Parietal lobe (tissue), 2 donors: ENCODE results near the gene ANAPC2. TPM values are rescaled to one million over a fixed set of nuclear protein-coding genes. Genes with fewer than 3 reads are reported as not detected.

Experiments used
- small RNA-seq: library from RNA; depleted of rRNA; stranded (forward); fragments of <200 nt; gene quantifications from one replicate; pipeline ENCODE3, GENCODE V24; 2014; ENCODE audit warnings: low replicate concordance
- total RNA-seq: library from RNA; depleted of rRNA; stranded (reverse); fragments of >200 nt; gene quantifications from one replicate; pipeline ENCODE4 v1.2.3, GENCODE V29; 2014

Gene ANAPC2, protein sequence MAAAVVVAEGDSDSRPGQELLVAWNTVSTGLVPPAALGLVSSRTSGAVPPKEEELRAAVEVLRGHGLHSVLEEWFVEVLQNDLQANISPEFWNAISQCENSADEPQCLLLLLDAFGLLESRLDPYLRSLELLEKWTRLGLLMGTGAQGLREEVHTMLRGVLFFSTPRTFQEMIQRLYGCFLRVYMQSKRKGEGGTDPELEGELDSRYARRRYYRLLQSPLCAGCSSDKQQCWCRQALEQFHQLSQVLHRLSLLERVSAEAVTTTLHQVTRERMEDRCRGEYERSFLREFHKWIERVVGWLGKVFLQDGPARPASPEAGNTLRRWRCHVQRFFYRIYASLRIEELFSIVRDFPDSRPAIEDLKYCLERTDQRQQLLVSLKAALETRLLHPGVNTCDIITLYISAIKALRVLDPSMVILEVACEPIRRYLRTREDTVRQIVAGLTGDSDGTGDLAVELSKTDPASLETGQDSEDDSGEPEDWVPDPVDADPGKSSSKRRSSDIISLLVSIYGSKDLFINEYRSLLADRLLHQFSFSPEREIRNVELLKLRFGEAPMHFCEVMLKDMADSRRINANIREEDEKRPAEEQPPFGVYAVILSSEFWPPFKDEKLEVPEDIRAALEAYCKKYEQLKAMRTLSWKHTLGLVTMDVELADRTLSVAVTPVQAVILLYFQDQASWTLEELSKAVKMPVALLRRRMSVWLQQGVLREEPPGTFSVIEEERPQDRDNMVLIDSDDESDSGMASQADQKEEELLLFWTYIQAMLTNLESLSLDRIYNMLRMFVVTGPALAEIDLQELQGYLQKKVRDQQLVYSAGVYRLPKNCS
- total RNA-seq = 39.1 TPM

DNA sequence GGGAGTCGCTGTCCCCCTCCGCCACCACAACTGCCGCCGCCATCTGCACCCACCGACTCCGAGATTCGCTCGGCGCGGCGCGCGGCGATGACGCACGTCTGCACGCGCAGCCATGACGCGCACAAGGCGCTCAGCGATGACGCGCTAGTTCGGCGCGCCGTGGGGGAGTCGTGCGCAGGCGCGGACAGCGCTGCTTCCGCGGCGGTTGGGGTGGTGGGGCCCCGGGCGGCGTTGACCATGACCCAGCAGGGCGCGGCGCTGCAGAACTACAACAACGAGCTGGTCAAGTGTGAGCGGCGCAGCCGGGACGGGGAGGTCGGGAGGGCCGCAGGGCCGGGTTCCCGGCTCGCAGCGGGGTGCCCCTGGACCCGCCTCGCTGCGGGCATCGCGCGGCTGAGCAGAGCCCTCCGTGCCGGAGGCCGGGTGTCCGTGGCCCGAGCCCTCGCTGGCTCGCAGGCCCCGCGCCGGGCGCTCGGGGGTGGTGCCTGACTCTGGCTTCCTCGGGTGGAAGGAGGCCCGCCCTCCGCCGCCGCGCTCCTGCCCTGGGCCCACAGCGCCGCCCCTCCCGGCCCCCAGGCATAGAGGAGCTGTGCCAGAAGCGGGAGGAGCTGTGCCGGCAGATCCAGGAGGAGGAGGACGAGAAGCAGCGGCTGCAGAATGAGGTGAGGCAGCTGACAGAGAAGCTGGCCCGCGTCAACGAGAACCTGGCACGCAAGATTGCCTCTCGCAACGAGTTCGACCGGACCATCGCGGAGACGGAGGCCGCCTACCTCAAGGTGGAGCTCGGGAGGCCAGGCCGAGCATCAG is at the start of gene ANAPC2, which contains the start of gene SSNA1:
Gene ANAPC2 (minus strand): TSS at position 71 of the 807 bp plus-strand sequence. CDS start 28 bp downstream, at position 43.
Gene SSNA1 (plus strand): TSS at position 187 of the 807 bp plus-strand sequence. CDS start 51 bp downstream, at position 238.

DNA sequence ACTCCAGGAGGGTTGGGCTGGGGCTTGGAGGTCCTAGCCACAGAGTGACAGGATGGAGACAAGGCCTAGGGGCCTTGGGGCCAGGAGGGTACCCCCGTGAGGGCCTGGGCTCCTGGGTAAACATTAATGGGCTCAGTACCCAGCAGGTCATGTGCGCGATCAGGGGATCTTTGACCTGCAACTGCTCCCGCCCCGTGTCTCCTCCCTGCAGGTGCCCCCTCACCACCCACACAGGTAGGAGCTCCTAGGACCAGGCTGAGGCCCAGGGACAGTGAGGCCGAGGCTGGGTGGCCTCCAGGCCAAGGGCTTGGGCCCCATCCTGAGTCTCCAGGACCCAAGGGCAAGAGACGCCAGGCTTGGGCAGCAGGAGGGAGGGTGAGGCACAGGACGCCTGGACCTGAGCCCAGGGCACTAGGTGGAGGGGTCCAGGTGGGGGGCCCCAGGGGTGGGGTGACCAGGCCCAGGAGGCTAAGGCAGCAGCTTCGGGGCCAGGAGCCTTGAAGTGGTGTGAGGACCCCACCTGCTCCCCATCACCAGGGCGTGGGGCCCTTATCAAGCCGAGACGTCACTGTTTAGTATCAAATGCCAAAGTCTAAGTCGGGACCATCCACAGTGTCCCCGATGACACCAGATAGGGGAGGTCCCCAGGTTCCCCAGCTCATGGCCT is 42.5 kb upstream of the ANAPC2 start, which contains the start of gene SLC34A3:
Gene SLC34A3 (plus strand): TSS at position 197 of the 667 bp plus-strand sequence. CDS start 802 bp downstream, outside the sequence.

DNA sequence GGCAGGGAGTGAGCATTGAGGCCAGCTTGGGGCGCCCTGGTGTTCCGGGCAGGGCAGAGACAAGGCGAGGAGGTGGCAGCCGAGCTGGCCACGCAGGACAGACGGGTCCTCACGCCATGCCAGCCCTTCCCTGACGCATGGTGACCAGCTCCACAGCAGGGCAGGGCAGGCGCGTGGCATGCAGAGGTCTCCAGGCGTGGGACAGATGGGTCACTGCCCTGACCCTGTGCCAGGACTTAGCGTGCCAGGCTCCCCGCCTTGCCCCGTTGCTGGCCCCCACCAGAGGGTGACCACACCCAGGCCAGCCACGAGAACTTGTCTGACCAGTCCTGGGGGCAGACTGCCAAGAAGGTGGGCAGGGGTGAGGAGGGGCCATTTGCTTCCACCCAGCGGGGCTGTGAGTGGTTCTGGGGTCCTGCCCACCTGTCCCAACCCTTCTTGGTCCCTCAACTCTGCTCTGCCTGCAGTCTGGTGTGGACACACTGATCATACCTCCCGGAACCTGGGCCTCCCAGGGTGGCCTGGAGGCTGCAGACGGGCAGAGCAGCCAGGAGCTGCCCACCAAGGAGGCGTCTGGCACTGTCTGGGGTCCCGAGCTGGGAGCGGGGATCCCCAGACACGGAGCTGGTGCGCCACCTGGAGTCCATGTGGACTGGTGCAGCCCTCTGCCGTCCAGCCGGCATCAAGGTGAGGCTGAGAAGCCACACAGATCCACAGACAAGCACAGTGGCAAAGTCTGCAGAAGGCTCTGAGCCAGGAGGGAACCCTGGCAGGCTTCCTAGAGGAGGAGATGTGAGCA is 38.9 kb upstream of the ANAPC2 start, which contains the start of gene RNF224:
Gene RNF224 (plus strand): TSS at position 449 of the 799 bp plus-strand sequence. CDS start 834 bp downstream, outside the sequence.

DNA sequence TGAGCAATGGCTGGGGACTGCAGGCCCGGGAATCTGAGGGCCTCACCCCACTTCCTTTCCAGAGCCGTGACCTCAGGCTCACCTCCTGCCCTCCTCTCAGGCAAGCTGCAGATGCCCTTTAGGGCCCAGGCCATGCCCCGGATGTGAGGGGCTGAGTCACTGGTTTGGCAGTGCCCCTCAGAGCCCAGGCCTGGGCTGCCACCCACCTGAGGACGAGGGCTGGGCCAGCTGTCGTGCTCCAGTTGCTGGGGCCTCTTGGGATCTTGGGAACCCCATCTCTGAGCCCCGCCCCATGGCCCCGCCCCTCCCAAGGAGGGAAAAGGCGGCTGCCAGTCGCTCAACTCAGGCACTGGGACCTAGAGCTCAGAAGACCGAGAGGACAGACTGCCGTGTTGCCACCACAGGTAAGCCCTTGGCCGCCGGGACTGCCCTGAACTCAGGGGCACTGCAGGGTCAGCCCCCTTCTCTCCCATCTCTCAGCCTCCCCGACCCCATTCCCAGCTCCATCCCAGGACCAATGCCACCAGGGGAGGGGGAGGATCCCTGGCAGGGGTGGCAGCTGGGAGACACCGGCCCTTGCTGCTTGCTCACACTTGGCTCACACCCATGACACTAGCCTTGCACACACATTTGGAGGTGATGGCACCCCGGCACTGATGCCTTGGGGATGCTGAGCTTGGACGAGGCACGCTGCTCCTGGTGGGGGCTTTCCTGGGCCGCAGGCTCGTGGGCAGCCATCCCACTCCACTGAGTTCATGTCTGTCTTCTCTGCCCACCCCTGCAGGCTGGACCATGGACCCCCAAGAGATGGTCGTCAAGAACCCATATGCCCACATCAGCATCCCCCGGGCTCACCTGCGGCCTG is 36.7 kb upstream of the ANAPC2 start, which contains the start of gene CYSRT1:
Gene CYSRT1 (plus strand): TSS at position 345 of the 865 bp plus-strand sequence. CDS start 448 bp downstream, at position 793.

DNA sequence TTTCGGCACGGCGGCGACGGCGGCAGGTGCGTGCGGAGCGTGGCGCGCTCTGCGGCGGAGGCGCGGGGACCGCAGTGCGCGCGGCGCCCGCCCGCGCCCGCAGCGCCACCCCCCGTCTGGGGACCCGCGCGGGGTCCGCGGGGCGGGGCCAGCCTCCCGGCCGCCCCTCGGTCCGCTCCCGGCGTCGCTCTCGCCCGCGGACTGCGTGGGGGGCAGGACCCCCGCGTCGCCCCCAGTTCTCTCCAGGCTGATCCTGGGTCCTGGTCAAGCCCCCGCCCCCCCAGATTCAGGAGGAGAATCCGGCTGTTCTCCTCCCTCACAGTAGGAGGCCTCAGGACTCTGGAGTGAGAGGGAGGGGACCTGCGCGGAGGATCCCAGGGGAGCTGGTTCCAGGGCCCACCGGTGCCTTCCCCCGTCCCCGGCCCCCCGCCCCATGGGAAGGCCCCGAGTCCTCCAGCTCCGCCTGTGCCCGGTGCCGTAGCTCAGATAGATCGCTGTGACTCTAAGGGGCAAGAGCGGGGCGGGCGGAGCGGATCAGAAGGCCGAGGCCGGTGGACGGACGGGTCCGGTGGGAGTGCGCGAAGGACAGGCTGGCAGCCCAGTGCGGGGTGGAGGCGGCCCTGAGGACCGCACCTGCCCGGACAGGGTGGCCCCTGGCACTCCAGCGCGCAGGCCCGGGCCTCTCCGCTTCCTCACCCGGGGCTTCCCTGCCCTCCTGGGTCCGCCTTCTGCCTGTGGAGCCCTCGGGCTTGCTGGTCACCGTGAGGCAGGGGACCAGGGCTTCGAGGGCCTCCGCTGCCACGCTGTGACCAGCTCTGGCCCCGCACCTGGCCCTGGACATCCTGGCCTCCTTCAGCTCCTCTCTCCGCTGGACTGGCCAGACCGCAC is 34.1 kb upstream of the ANAPC2 start, which contains the start of gene RNF208:
Gene RNF208 (minus strand): TSS at position 51 of the 888 bp plus-strand sequence. CDS start 1,028 bp downstream, outside the sequence.

DNA sequence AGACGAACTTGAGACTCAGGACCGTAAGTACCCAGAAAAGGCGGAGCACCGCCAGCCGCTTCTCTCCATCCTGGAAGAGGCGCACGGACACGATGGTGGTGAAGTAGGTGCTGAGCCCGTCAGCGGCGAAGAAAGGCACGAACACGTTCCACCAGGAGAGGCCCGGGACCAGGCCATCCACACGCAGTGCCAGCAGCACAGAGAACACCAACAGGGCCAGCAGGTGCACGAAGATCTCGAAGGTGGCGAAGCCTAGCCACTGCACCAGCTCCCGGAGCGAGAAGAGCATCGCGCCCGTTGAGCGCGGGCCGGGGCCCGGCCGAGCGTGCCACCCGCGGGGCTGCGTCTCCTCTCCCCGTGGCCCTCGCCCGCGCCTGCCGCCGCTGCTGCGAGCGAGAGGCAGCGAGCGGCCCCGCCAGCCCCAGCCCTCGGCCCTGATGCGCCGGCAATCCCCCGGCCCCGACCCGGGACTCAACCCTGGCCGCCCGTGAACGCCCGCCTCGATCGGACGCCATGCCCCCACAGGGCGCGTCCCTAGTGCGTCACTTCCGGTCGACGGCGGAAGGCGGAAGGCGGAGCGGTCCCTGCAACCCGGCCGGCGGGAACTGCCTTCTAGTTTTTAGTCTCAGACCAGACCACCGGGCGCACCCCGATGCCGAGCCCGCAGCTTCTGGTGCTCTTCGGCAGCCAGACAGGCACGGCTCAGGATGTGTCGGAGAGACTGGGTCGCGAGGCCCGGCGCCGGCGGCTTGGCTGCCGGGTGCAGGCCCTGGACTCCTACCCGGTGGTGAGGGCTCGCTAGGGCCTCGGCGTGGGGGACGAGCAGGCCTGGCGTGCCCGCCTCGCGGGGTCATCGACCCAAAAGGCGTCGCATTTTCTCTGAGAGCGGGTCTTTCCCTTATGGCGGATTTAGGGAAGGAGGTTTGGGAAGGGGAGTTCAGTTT is 17.0 kb upstream of the ANAPC2 start, which contains the start of the genes NDOR1 and TMEM203:
Gene NDOR1 (plus strand): TSS at position 575 of the 944 bp plus-strand sequence. CDS start 78 bp downstream, at position 653.
Gene TMEM203 (minus strand): TSS at position 523 of the 944 bp plus-strand sequence. CDS start 234 bp downstream, at position 289.

DNA sequence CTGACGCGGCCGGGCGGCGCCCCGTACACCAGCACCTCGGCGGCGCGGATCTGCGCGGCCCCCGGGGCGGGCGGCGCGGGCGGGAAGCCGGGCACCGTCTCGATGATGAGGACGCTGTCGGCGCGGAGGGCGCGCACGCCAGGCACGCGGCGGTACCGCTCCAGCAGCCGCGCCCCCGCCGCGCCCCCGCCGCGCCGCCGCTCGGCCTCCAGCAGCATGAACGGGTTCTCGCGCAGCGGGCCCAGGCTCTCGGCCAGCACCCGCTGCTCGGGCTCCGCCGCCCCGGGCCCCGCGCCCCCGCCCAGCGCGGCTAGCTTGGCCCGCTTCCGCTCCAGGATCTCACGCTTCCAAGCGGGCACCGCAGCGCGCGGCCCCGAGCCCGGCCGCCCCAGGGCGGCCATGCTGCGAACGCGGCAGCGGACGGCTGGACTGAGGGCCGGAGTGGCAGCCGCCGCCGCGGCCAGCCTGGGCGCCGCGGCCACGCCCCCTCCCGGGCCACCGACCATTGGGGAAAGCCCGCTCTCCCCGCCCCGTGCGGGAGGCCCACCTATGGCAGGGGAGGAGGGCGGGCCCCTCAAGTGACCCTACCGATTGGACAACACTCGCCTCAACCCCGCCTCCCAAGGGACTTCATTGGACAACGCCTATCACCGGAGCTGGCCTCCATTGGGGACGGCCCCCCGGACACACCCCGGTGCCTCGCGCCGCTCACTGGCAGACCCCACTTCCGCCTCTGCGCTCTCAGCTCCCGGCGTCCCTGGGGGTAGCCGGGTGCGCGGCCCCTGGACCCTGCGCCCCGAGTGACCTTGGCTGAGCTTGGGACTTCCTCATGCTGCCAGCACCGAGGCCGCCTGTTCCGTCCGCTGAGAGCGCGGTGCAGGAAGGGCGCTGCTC is 12.2 kb upstream of the ANAPC2 start, which contains the start of gene TPRN:
Gene TPRN (minus strand): TSS at position 431 of the 894 bp plus-strand sequence. CDS start 30 bp downstream, at position 401.

DNA sequence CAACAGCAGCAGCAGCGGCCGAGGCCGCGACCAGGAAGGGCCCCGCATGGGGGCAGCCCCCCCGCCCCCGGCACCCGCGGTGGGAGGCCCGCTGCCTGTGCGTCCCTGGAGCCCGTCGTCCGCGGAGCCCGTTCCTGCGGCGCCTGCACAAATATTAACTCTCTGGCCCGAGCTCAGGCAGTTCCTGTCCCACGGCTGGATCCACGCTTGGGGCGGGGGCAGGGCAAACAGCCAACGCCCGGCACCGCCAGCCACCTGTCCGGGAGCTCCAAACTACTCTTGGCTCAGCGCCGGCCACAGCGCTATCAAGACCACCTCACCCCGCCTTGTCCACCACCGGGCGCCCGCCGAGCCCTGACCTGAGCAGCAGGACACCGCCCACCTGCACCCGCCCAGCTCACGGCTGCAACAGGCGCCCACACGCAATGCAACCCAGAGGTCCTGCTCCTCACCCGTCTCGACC is 18.4 kb downstream of the ANAPC2 start, which contains the start of gene LRRC26:
Gene LRRC26 (minus strand): TSS at position 156 of the 463 bp plus-strand sequence. CDS start 108 bp downstream, at position 48.

DNA sequence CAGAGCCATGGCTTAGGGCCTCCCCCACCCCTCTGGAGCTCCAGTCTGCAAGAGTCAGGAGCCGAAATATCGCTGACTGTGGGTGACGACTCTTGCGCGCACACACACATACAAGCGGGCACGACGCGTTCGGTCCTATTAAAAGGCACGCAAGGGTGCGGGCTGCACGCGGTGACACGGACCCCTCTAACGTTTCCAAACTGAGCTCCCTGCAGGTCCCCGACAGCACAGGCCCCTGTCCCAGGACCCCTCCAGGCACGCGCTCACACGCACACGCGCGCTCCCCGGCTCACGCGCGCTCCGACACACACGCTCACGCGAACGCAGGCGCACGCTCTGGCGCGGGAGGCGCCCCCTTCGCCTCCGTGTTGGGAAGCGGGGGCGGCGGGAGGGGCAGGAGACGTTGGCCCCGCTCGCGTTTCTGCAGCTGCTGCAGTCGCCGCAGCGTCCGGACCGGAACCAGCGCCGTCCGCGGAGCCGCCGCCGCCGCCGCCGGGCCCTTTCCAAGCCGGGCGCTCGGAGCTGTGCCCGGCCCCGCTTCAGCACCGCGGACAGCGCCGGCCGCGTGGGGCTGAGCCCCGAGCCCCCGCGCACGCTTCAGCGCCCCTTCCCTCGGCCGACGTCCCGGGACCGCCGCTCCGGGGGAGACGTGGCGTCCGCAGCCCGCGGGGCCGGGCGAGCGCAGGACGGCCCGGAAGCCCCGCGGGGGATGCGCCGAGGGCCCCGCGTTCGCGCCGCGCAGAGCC is 49.5 kb downstream of the ANAPC2 start, which contains the start of gene GRIN1:
Gene GRIN1 (plus strand): TSS at position 433 of the 746 bp plus-strand sequence. CDS start 333 bp downstream, outside the sequence.

Small RNA genes lying within 50 kb of the gene (small RNA-seq; reads per million reads assigned to genes)
- not detected for gene MIR3621

Other genes with a start within 250 kb of the ANAPC2 start
- 64.5 TPM for gene FBXW5, start 243.8 kb downstream of the ANAPC2 start, total RNA-seq
- not detected for gene C8G, start 243.3 kb downstream of the ANAPC2 start, total RNA-seq
- 0.94 TPM for gene LCN12, start 236.3 kb downstream of the ANAPC2 start, total RNA-seq
- 11.9 TPM for gene PTGDS, start 211.1 kb downstream of the ANAPC2 start, total RNA-seq
- 0.94 TPM for gene LCNL1, start 205.6 kb downstream of the ANAPC2 start, total RNA-seq
- gene PAXX, start 196.1 kb downstream of the ANAPC2 start, total RNA-seq = 14.7 TPM
- gene CLIC3, start 192.0 kb downstream of the ANAPC2 start, total RNA-seq = not detected
- gene ABCA2, start 160.3 kb downstream of the ANAPC2 start, total RNA-seq = 45.4 TPM
- not detected for gene FUT7, start 156.5 kb downstream of the ANAPC2 start, total RNA-seq
- gene NPDC1, start 142.4 kb downstream of the ANAPC2 start, total RNA-seq = 34.4 TPM
- 0.63 TPM for gene ENTPD2, start 134.5 kb downstream of the ANAPC2 start, total RNA-seq
- gene SAPCD2, start 118.0 kb downstream of the ANAPC2 start, total RNA-seq = 2.5 TPM
- gene UAP1L1, start 111.0 kb downstream of the ANAPC2 start, total RNA-seq = 0.63 TPM
- gene MAN1B1, start 101.6 kb downstream of the ANAPC2 start, total RNA-seq = 72.6 TPM
- 36.6 TPM for gene DPP7, start 73.8 kb downstream of the ANAPC2 start, total RNA-seq
- gene GRIN1, start 49.4 kb downstream of the ANAPC2 start, total RNA-seq = 63.5 TPM
- gene LRRC26, start 18.5 kb downstream of the ANAPC2 start, total RNA-seq = 0.31 TPM
- gene TMEM210, start 16.5 kb downstream of the ANAPC2 start, total RNA-seq = not detected
- 21.3 TPM for gene SSNA1, start 116 bp upstream of the ANAPC2 start, total RNA-seq
- gene TPRN, start 12.2 kb upstream of the ANAPC2 start, total RNA-seq = 7.5 TPM
- gene TMEM203, start 17.1 kb upstream of the ANAPC2 start, total RNA-seq = 31.6 TPM
- gene NDOR1, start 17.1 kb upstream of the ANAPC2 start, total RNA-seq = 6.9 TPM
- 1.9 TPM for gene RNF208, start 33.7 kb upstream of the ANAPC2 start, total RNA-seq
- gene CYSRT1, start 36.6 kb upstream of the ANAPC2 start, total RNA-seq = not detected
- gene RNF224, start 38.9 kb upstream of the ANAPC2 start, total RNA-seq = not detected
- gene SLC34A3, start 42.3 kb upstream of the ANAPC2 start, total RNA-seq = not detected
- gene TUBB4B, start 52.7 kb upstream of the ANAPC2 start, total RNA-seq = 88.9 TPM
- not detected for gene STPG3, start 62.7 kb upstream of the ANAPC2 start, total RNA-seq
- 34.4 TPM for gene NELFB, start 66.8 kb upstream of the ANAPC2 start, total RNA-seq
- gene TOR4A, start 89.2 kb upstream of the ANAPC2 start, total RNA-seq = 0.31 TPM
- gene NRARP, start 113.7 kb upstream of the ANAPC2 start, total RNA-seq = 5.0 TPM
- 36.9 TPM for gene EXD3, start 234.6 kb upstream of the ANAPC2 start, total RNA-seq
- 2.5 TPM for gene NOXA1, start 234.8 kb upstream of the ANAPC2 start, total RNA-seq